ENCODE results near the gene STAP2.

GRCh38 chr19:4365791-4366665 is 27.4 kb upstream of the STAP2 start:
- TF ChIP-seq POLR2A (IDR thresholded peaks at IDR 0.05): no peak
- no peak for TF ChIP-seq EP300 (IDR thresholded peaks at IDR 0.05)
- no peak for TF ChIP-seq CTCF (IDR thresholded peaks at IDR 0.05)
- no peak for TF ChIP-seq POLR2AphosphoS5 (IDR thresholded peaks at IDR 0.05)

Measured in stomach (tissue), 4 donors.